ENCODE data around the gene IGSF8. TPM values are rescaled to one million over a fixed set of nuclear protein-coding genes. Genes with fewer than 3 reads are reported as not detected.

The IGSF8 gene
- total RNA-seq, 1 donor from 2014 or later = 37.5 TPM

- Histone ChIP-seq H3K4me3 (no peak overlapping the region), H3K27me3 (peaks cover 63% of the 10 kb centered on the region), H3K27ac (no peak overlapping the region), H3K36me3 (no peaks in the 10 kb centered on the region), H3K9me3 (no peaks in the 10 kb centered on the region), H3K4me1 (no peaks in the 10 kb centered on the region)
- DNase-seq (no peak), ATAC-seq (no peak)
- intact Hi-C loops (cut with DNase I) = no loop called here
- TF ChIP-seq CTCF (IDR thresholded peaks at IDR 0.05) = no peak
These were observed 19.0 kb downstream of the IGSF8 start for GRCh38 chr1:160079448-160079847.

GRCh38 chr1:160078512-160079195 is 19.8 kb downstream of the IGSF8 start:
- Histone ChIP-seq H3K4me1 (no peaks in the 10 kb centered on the region), H3K27me3 (peaks cover 62% of the 10 kb centered on the region), H3K4me3 (no peak overlapping the region), H3K27ac (no peak overlapping the region), H3K36me3 (no peaks in the 10 kb centered on the region), H3K9me3 (no peaks in the 10 kb centered on the region)
- peak; percentile 85 for ATAC-seq
- peak; percentile 74 for DNase-seq
- intact Hi-C loops (cut with DNase I) = no loop called here
- TF ChIP-seq CTCF (IDR thresholded peaks at IDR 0.05) = peak; percentile 69

- Histone ChIP-seq H3K4me3 (no peak overlapping the region), H3K27ac (no peak overlapping the region), H3K36me3 (no peaks in the 10 kb centered on the region), H3K4me1 (no peaks in the 10 kb centered on the region), H3K27me3 (peaks cover 50% of the 10 kb centered on the region), H3K9me3 (no peaks in the 10 kb centered on the region)
- peak; percentile 72 for ATAC-seq
- TF ChIP-seq CTCF (IDR thresholded peaks at IDR 0.05) = no peak
- peak; percentile 22 for DNase-seq
- intact Hi-C loops (cut with DNase I) = no loop called here
These were observed 20.9 kb downstream of the IGSF8 start for GRCh38 chr1:160077486-160077885.

- H3K27ac ChIP-seq = no peak overlapping the region
- H3K27me3 ChIP-seq = peaks cover 39% of the 10 kb centered on the region
- ATAC-seq (no peak), DNase-seq (peak; percentile 3)
- H3K4me1 ChIP-seq = no peaks in the 10 kb centered on the region
- H3K36me3 ChIP-seq = no peaks in the 10 kb centered on the region
- H3K4me3 ChIP-seq = no peak overlapping the region
- TF ChIP-seq CTCF (IDR thresholded peaks at IDR 0.05) = no peak
- intact Hi-C loops (cut with DNase I) = no loop called here
- H3K9me3 ChIP-seq = no peaks in the 10 kb centered on the region
These were observed 22.1 kb downstream of the IGSF8 start for GRCh38 chr1:160076295-160076694.

GRCh38 chr1:160075836-160076235 is 22.6 kb downstream of the IGSF8 start:
- H3K4me1 ChIP-seq = peaks cover 2% of the 10 kb centered on the region
- intact Hi-C loops (cut with DNase I) = no loop called here
- H3K4me3 ChIP-seq = no peak overlapping the region
- no peaks in the 10 kb centered on the region for H3K36me3 ChIP-seq
- no peak for DNase-seq
- H3K27ac ChIP-seq = no peak overlapping the region
- no peaks in the 10 kb centered on the region for H3K9me3 ChIP-seq
- peaks cover 34% of the 10 kb centered on the region for H3K27me3 ChIP-seq
- TF ChIP-seq CTCF (IDR thresholded peaks at IDR 0.05) = no peak
- ATAC-seq = no peak

GRCh38 chr1:160074865-160075264 is 23.6 kb downstream of the IGSF8 start:
- no peaks in the 10 kb centered on the region for H3K9me3 ChIP-seq
- DNase-seq (no peak), ATAC-seq (no peak)
- no peaks in the 10 kb centered on the region for H3K36me3 ChIP-seq
- H3K27ac ChIP-seq = no peak overlapping the region
- no peak for TF ChIP-seq CTCF (IDR thresholded peaks at IDR 0.05)
- peaks cover 25% of the 10 kb centered on the region for H3K27me3 ChIP-seq
- peaks cover 5% of the 10 kb centered on the region for H3K4me1 ChIP-seq
- intact Hi-C loops (cut with DNase I) = no loop called here
- no peak overlapping the region for H3K4me3 ChIP-seq
